Nephron (organoid): ENCODE data around the gene SYCE1L.

Experiments
- H3K27ac Mint-ChIP-seq, 3 experiments: 2 replicates each; pipeline ENCODE4 v1.8.0; 2020; ENCODE audit warnings: mixed read lengths in 3 of 3, mild to moderate bottlenecking in 2 of 3, moderate library complexity in 1 of 3
- H3K27me3 Mint-ChIP-seq: 2 replicates; pipeline ENCODE4 v1.8.0; 2021; ENCODE audit warnings: low read depth, mild to moderate bottlenecking, moderate library complexity, mixed read lengths
- H3K36me3 Mint-ChIP-seq: 2 replicates; pipeline ENCODE4 v1.8.0; 2020; ENCODE audit warnings: low read depth, mixed read lengths
- H3K4me1 Mint-ChIP-seq: 2 replicates; pipeline ENCODE4 v1.8.0; 2020; ENCODE audit warnings: mixed read lengths
- H3K4me3 Mint-ChIP-seq, 3 experiments: 2 replicates each; pipeline ENCODE4 v1.8.0; 2020; ENCODE audit warnings: mild to moderate bottlenecking in 3 of 3, mixed read lengths in 3 of 3, moderate library complexity in 2 of 3
- H3K9me3 Mint-ChIP-seq: 2 replicates; pipeline ENCODE4 v1.8.0; 2020; ENCODE audit warnings: mixed read lengths
- TF ChIP-seq, protein P1 (sequence below), 3 experiments: fragments of 200-600 bp; sonication (generic); IDR thresholded peaks; one replicate each; pipeline ENCODE4 v1.5.0; 2021; ENCODE audit warnings: antibody characterized with exemption in 3 of 3; ENCODE audit not compliant: unreplicated experiment in 3 of 3

The SYCE1L gene

DNA sequence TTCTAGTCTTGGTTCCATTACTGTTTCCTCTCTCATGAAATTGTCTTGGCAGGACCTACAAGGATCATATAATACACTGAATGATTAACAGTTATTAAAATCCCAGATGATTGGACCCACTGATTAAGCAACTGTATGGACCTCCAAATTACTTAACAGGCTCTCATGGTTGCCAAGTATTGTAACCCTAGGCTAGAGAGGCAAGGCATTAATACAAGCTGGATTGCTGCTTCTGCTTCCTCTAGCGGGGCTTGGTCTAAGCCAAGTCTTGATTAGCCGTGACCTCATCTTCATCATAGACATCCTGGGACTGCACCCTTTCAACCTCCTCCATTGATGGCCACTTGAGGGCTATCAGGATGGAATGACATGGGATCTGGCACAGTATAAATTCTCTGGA, 46.9 kb downstream of the SYCE1L start:
- Mint-ChIP-seq H3K9me3 (no peaks in the 10 kb centered on the region), H3K27ac (no peak overlapping the region), H3K36me3 (no peaks in the 10 kb centered on the region), H3K4me3 (no peak overlapping the region), H3K27me3 (peaks cover 8% of the 10 kb centered on the region), H3K4me1 (no peaks in the 10 kb centered on the region)
- TF ChIP-seq, protein P1, sequence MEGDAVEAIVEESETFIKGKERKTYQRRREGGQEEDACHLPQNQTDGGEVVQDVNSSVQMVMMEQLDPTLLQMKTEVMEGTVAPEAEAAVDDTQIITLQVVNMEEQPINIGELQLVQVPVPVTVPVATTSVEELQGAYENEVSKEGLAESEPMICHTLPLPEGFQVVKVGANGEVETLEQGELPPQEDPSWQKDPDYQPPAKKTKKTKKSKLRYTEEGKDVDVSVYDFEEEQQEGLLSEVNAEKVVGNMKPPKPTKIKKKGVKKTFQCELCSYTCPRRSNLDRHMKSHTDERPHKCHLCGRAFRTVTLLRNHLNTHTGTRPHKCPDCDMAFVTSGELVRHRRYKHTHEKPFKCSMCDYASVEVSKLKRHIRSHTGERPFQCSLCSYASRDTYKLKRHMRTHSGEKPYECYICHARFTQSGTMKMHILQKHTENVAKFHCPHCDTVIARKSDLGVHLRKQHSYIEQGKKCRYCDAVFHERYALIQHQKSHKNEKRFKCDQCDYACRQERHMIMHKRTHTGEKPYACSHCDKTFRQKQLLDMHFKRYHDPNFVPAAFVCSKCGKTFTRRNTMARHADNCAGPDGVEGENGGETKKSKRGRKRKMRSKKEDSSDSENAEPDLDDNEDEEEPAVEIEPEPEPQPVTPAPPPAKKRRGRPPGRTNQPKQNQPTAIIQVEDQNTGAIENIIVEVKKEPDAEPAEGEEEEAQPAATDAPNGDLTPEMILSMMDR (IDR thresholded peaks at IDR 0.05; ENCODE audit: unreplicated experiment in 3 of 3), result no peak

DNA sequence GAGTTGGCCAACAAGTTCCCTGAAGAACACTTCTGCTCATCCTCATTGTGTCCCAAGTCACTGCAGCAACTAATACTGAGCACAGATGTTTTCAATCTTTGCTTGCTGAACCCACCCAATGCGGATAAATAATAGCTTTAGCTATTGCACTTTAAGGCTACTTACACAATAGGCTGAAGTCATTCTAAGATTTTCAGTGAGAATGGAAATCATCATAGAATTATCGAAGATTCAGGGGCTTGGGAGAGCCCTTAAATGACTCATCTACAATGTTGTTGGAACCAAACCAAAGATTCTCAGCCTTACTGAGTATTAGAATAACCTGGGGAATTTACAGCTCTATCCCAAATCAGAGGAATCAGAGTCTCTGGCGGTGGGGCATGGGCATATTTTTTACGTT, 51.2 kb downstream of the SYCE1L start:
- Mint-ChIP-seq H3K36me3 (no peaks in the 10 kb centered on the region), H3K9me3 (no peaks in the 10 kb centered on the region), H3K4me1 (no peaks in the 10 kb centered on the region), H3K27me3 (peaks cover 4% of the 10 kb centered on the region), H3K27ac (no peak overlapping the region), H3K4me3 (no peak overlapping the region)
- TF ChIP-seq, protein P1 (IDR thresholded peaks at IDR 0.05; ENCODE audit: unreplicated experiment in 3 of 3), result no peak
